Measurements from ENCODE around the gene AFAP1.
A peak's percentile ranks its signal among the peaks of the same experiment; 100 is the strongest.

AFAP1 gene, protein sequence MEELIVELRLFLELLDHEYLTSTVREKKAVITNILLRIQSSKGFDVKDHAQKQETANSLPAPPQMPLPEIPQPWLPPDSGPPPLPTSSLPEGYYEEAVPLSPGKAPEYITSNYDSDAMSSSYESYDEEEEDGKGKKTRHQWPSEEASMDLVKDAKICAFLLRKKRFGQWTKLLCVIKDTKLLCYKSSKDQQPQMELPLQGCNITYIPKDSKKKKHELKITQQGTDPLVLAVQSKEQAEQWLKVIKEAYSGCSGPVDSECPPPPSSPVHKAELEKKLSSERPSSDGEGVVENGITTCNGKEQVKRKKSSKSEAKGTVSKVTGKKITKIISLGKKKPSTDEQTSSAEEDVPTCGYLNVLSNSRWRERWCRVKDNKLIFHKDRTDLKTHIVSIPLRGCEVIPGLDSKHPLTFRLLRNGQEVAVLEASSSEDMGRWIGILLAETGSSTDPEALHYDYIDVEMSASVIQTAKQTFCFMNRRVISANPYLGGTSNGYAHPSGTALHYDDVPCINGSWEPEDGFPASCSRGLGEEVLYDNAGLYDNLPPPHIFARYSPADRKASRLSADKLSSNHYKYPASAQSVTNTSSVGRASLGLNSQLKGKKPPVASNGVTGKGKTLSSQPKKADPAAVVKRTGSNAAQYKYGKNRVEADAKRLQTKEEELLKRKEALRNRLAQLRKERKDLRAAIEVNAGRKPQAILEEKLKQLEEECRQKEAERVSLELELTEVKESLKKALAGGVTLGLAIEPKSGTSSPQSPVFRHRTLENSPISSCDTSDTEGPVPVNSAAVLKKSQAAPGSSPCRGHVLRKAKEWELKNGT

DNA sequence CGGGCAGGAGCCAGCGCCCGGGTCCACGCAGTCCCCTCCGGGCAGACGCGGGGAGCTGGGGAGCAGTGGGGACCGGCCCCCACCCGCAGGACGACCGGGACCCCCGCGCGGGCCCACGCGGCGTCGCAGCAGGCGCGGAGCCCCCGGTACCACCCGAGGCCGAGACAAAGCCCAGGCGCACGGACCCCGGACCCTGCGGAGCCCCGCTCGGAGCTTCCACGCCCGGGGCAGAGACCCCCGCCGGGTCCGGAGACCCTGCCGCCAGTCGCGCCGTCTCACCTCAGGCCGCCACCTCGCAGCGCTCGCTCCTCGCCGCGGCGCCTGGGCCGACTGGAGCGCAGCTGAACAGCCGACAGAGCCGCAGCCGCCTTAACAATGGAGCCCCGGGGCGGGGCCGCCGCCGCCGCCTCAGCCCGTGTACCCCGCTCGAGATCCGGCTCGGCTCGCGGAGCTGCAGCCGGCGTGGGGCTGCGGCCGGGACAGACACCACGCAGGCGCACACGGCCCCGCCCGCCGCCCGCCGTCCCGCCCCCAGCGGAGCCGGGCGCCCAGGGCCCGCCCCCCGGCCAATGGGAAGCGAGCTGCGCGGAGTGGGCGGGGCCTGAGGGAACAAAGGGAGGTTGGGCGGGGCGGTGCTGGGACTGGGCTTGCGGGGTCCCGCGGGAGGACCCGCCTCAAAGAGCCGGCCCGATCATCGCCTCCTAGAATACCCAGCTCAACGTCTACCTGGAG is at the start of gene AFAP1:
AFAP1 (minus strand) TSS at position 485 of the 732 bp plus-strand sequence. CDS start 67,783 bp downstream, outside the sequence.
- peak; percentile 76 to 79 for DNase-seq (ENCODE audit: low read depth in 1 of 2, low spot score in 1 of 2)

DNA sequence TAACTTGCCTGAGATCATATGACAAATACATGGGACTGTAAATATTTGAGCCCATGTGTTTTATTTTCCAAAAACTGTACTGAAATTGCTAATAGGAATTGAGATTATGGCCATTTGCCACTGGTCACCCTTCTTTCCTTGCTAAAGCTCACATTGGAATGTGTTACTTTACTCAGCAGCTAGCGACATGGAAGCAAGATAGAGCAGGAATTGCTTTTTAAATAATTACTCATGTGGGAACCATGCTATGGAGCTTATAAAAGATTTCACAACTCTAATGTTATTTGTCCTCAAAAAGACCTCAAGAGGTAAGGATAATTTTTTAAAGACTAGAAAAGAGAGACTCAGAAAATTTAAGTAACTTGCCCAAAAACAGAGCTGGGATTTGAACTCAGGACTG is 48.8 kb upstream of the AFAP1 start:
- no peak for DNase-seq (ENCODE audit: low read depth in 1 of 2, low spot score in 1 of 2)

DNA sequence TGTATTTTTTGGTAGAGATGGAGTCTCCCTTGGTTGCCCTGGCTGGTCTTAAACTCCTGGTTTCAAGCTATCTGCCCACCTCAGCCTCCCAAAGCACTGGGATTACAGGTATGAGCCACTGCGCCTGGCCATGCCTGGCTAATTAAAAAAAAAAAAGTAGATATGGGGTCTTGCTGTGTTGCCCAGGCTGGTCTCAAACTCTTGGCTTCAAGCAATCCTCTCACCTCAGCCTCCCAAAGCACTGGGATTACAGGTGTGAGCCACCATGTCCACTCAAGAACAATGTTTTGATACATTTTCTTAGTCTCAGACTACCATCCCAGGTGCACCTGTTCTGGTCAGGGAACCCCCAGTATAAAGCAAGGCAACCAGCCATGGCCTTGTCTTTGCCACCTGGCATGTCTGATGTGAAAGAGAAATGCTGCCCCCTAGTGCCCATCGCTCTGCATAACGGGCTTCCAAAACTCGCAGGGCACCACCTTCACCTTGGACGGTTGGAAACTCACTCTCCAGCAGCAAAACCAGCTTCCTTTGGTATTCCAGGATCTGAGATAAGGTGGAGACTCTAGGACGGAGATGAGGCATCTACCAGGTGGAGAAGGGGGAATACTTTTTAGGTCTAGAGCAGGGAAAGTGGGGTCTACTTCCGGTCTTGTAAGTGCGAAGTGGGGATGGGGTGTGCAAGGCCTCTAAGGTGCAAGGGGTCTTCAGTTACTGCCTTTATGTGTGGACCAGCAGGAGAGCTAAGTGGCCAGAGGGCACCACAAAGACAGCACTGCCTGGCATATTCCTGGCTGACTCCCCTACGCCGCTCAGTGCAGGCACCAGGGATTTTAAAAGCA is 47.7 kb upstream of the AFAP1 start:
- DNase-seq (ENCODE audit: low read depth in 1 of 2, low spot score in 1 of 2), result peak; percentile 65 to 76

DNA sequence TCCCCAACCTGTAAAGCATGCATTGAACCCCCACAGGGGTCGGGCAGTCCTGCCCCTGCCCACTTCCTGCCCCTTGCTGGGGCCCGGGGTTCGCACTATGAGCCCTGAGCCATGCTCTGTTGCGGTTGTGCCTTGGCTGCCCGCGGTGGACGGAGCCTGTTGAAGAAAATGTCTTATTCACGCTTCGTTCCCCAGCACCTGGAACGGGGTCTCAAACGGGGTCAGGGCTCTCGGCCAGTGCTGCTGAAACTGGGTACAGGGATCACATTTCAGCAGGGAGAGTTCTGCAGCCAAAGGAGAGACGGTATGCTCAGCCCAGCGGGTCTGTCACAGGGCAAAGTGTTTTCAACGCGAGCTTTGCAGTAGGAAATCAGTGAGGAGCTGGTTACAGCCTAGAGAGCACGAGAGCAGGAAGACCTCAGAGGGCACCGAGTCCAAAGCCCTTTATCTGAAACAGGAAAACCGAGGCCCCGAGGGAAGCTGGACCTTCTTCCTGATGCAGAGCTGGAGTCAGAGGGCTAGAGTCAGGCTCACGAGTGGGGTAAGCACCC is 46.3 kb upstream of the AFAP1 start:
- no peak for DNase-seq (ENCODE audit: low read depth in 1 of 2, low spot score in 1 of 2)

DNA sequence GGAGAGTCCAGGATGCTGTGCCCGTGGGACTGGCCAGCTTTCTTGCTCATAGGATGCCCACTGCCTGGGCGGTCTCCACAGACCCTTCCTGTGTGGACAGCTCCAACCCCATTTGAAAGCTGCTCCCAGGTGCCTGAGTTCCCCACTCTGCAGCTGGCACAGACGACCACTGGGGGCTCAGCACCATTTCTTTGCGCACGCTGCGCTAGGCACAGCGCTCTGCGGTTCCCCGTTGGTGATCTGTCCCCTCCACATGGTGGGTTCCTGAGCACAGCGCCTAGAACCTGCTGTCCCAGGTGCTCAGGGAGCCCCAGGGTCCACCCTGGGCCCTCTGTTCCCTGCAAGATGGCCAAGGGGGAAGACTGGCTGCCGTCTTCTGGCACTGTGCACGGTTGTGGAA is 45.4 kb upstream of the AFAP1 start:
- no peak for DNase-seq (ENCODE audit: low read depth in 1 of 2, low spot score in 1 of 2)

DNA sequence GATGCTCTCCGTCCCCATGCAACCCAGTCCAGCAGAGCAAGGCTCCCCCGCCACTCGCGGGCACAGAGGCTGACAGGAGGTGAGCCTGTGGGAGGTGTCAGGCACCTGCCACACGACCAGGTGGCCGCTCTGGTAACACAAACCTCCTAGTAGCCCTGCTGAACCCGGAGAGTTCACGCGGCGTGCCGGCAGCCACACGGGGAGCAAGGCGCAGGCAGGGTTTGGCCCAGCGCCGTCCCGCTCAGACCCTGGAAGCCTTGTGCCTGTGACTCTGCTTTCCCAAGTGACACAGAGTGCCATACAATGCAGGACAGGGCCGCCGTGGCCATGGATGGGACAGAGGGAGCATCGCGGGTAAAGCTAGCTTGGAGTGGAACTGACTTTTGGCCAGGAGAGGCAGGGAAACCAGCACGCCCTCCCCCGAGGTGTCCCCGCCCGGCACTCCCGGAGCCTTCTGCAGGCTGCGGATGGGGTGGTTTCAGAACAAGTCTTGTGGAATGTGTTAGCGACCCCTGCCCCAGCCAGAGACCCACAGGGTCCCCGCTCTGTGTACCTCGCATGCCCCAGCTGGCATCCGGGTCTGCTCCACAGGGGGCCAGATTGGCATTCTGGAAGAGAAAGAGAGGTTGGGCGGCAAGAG is 44.7 kb upstream of the AFAP1 start:
- DNase-seq (ENCODE audit: low read depth in 1 of 2, low spot score in 1 of 2), result no peak

DNA sequence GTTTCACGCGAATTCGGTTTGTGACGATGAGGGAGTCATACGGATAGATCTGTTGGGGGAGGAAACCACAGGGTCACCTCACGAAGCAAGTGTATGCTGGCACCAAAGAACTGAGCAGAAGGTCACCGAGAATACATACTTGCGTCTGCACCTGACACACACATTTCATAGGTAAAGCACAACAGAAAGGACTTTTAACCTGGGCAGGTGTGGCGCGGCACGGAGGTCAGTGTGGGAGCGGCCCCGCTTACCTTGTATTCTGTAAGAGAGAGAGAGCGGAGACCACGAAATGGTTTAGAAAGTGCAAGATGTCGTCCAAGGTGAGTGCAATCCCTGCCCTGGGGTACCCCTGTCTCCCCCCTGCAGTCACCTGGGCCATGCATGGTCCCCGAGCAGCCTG is 43.6 kb upstream of the AFAP1 start:
- no peak for DNase-seq (ENCODE audit: low read depth in 1 of 2, low spot score in 1 of 2)

DNA sequence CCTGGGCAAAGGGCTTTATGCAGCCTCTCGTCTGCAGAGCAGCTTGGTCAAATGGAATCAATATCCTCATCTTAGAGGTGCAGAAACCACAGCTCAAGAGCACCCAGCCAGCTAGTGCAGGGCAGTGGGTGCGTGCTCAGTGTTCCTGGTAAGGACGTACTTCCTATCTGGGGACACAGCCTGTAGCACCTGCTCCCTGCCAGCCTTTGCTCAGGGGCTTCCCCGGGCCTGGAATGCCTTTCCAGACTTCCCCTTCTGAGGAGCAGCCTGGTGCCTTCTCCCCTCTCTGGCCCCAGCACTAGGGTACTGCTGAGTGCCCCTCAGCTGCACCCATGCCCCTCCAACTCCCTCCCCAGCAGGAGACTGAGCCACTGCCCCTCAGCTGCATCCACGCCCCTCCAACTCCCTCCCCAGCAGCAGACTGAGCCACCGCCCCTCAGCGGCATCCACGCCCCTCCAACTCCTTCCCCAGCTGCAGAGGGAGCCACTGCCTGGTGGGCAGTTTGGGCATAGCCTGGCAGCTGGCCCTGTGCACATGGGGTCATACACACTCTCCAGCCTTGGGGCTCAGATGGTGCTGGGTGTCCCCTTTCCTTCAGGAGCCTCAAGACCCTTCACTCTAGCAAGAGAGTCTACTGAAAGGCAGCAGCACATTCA is 42.2 kb upstream of the AFAP1 start:
- DNase-seq (ENCODE audit: low read depth in 1 of 2, low spot score in 1 of 2), result no peak

DNA sequence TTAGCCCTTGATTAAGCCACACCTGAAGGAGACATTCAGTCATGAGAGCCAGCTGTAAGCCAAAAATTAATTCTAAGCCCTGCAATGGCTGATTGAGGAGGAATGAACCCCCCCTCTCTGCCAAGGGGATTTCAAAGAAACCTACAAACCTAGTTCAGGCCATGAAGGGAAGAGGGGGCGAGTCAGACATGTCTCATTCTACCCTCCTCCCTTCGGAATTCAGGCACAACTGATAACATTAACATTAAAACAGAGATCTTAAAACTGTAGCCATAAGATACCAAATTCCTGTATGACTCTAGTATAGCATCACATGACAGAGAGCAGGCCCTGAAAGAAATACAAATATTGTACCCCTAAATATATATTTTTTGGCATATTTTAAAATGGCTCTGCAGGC is 40.4 kb upstream of the AFAP1 start:
- DNase-seq (ENCODE audit: low read depth in 1 of 2, low spot score in 1 of 2), result no peak

DNA sequence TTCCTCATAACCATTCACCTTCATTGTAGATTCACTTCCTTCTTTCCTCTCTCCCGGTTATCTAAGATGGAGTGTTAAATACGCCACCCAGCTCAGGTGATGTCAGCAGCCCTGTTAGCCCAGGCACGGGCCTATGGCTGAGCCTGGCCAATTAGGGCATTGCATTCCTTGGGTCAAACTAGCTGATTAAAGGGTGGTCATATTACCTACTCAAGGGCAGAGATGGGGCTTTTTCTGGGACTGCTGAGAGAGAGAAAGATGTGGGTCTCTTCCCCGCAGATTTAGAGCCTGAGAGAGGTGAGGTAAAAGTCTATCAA is 39.9 kb upstream of the AFAP1 start:
- DNase-seq (ENCODE audit: low read depth in 1 of 2, low spot score in 1 of 2), result no peak

DNA sequence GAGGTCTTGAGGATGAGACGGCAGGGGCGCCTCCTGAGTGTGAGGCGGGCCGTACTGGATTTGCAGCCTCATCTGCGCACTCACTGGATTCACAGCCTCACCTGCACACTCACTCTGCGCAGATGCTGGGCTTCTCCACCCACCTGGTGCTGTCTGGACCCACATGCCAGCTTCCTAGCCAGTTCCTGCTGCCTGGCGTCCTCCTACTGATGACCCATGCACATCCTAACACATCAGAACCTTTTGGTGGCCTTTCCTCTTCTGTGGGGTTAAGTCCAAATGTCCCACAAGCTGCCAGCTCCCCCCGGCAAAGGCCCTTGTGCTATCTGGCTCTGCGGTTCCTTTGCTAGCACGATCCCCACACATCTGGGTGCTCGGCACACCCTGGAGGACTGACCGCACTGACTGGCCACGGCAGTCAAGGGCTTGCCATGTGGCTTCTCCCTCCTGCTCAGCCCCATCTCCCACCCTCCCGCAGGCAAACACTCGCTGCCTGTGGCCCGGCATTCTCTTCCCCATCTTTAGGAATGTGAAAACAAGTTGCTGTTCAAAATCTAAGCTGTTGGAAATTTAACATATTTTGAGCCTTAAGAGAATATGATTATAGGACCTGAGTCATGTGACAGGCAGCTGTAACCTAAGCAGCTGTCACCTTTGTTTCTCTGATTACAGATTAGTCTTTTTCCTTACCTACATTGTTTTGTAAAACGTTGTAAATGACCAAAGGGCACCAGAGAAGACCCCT is 39.4 kb upstream of the AFAP1 start:
- no peak for DNase-seq (ENCODE audit: low read depth in 1 of 2, low spot score in 1 of 2)

DNA sequence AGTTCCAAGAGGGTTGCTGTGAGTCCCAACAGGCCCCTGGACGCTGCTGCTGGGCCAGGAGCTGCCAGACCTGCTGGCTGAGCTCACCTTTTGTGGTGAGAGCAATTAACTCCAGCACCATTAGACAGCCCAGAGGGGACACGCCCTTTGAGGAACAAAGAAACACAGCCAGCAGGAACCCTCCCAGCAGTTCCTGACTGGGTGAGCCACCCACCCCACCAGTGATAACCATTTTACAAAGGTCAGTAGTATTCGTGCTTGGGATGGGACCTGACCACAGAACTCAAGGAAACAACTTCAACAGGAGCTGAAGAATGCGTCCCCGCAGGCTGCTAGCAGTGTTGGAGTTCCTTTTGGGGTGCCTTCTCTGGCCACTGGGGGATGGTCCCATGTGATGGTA is 38.8 kb upstream of the AFAP1 start:
- no peak for DNase-seq (ENCODE audit: low read depth in 1 of 2, low spot score in 1 of 2)

DNA sequence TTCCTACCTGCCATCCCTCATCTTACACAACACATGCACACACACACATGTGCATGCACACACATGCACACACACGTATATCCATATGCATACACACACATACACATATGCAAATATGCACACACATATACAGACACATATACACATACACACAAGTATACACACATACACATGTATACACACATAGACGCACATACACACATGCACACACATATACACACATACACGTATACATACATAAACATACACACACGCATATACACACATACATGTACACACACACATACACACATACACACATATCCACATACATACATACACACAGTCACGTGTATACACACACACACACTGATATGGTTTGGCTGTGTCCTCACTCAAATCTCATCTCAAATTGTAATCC is 37.0 kb upstream of the AFAP1 start:
- DNase-seq (ENCODE audit: low read depth in 1 of 2, low spot score in 1 of 2), result no peak

DNA sequence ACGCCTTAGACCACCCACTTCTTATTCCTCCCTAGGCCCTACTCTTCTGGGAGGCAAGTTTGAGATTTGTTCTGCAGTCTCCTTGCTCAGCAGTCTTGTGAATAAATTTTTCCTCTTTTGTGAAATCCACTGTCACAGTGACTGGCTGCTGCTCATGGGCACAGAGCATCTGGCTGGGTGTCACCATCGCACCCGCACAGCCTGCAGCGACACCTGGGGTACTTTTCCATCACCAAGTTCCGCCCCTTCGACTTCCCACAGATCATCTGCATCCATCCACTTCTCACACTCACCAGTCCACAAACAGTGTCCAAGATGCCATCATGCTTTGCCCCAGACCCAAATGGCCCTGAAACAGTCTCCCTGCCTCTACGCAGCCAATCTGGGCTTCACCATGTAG is 36.4 kb upstream of the AFAP1 start:
- no peak for DNase-seq (ENCODE audit: low read depth in 1 of 2, low spot score in 1 of 2)

DNA sequence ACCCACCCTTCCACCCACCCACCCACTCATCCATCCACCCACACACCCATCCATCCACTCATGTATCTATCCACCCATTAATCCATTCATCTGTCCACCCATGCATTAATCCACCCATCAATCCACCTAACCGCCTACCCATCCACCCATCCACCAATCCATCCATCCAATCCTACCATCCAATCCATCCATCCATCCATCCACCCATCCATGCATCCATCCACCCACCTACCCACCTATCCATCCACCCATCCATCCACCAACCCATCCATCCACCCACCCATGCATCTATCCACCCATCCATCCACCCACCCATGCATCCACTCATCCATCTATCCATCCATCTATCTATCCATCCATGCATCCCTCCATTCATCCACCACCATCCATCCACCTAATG is 34.8 kb upstream of the AFAP1 start:
- DNase-seq (ENCODE audit: low read depth in 1 of 2, low spot score in 1 of 2), result no peak

DNA sequence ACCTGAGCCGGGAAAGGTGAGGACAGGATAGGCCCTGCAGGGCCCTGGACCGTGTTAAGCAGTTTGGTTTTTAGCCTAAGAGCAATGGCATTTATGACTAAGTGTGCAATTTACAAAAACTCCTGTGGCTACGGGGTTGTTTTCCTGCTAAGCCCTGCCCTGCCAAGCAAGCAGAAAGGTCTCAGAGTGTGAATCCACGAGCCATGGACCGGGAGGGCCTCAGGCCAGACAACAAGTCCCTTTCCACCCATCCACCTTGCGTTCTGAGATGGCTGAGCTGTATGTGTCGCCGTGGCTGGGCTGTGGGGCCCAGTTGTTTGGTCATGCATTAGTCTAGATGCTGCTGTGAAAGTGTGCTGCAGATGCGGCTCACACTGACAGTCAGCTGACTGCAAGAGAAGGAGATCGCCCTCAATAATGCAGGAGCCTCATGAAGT is 33.9 kb upstream of the AFAP1 start:
- DNase-seq (ENCODE audit: low read depth in 1 of 2, low spot score in 1 of 2), result no peak

DNA sequence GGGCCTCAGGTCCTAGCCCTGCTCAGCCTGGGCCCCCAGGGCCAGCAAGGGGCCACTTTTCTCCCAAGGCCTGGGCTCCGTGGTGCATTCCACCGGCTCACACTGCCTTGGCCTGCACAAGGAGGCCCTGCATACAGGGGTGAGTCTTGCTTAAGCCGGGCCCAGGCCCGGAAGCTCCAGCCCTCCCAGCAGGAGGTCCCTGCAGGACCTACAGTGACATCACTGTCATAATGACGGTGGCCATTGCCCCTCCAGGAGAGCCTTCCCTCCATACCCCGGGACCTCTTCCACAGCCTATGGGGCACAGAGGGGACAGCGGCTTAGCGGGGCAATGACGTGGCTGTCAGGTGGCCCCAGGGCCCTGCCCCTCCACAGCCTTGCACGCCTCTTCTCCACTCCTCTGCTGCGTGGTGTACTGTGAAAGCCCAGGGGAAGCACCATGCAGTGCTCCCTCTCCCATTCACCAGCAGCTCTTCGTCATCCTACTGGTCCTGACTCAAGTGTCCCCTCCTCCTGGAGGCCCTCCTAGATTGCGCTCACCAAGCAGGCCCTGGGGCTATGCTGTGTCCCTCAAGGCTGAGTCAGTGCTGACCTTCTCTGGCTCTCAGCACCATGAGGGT is 32.3 kb upstream of the AFAP1 start:
- no peak for DNase-seq (ENCODE audit: low read depth in 1 of 2, low spot score in 1 of 2)

DNA sequence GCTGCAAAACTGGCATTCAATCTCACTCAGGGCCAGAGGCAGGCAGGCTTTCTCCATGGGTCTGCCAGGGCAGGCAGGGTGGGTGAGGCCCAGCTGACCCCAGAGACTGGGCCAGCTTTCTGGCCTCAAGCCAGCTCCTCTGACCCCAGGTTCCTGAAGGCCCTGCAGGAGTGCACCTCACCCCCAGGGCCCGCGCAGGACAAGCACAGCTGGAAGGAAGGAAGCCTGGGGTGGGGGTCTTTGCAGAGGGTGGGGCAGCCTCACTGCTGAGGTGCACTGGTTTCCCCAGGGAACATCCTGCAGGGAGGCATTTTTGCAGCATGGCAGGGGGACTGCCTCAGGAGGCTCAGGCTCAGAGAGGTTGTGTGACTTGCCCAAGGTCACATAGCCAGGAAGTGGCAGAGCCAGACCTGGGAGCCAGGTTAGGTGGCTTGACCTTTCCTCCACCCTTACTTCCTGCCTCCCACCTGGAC is 31.5 kb upstream of the AFAP1 start:
- DNase-seq (ENCODE audit: low read depth in 1 of 2, low spot score in 1 of 2), result no peak
